ENCODE results near the gene ALKBH3.

Gene ALKBH3

GRCh38 chr11:43969543-43969942 is 88.9 kb downstream of the ALKBH3 start:
- Histone ChIP-seq H3K9me3 (ENCODE audit: control insufficient read depth, low read length) (peaks cover 2% of the 10 kb centered on the region), H3K36me3 (ENCODE audit: control insufficient read depth, insufficient read depth, low read length) (no peaks in the 10 kb centered on the region), H3K27ac (ENCODE audit: low read depth, low read length, severe bottlenecking) (no peak overlapping the region), H3K4me3 (ENCODE audit: extremely low read depth, insufficient read depth, low read length, poor library complexity, severe bottlenecking) (no peak overlapping the region), H3K4me1 (ENCODE audit: control insufficient read depth, insufficient read depth, low read length, poor library complexity, severe bottlenecking) (no peaks in the 10 kb centered on the region)
- WGBS, 2 experiments (ENCODE audit: insufficient coverage in 2 of 2), result 70% methylated on average over 2 of the region's 4 CpGs; no CpG with 5 or more reads in 1 of the 2 experiments
